Stimulated activated CD4-positive, alpha-beta T cell treated with anti-CD3 and anti-CD28 coated beads, Interleukin-1b, Interleukin-23, amount 100 ng/mL, for 4 hours (primary cell): ENCODE results near the gene ZBTB7C.

Source experiments
- DNase-seq, 2 donors: peaks; one replicate each; pipeline ENCODE4 v3.0.0-alpha.2; 2020; ENCODE audit warnings: low read depth in 2 of 2

ZBTB7C gene

GRCh38 chr18:48390641-48391040 lies 18.5 kb downstream of the ZBTB7C start:
- no peak for DNase-seq

GRCh38 chr18:48388478-48388877 lies 20.7 kb downstream of the ZBTB7C start:
- DNase-seq = no peak

- DNase-seq = no peak
These were observed 21.9 kb downstream of the ZBTB7C start for GRCh38 chr18:48387300-48387699.

GRCh38 chr18:48385596-48385995 lies 23.6 kb downstream of the ZBTB7C start:
- DNase-seq = no peak

- DNase-seq = no peak
These were observed 32.2 kb downstream of the ZBTB7C start for GRCh38 chr18:48376934-48377333.

GRCh38 chr18:48376406-48376805 lies 32.8 kb downstream of the ZBTB7C start:
- DNase-seq = no peak

GRCh38 chr18:48375150-48375800 lies 33.9 kb downstream of the ZBTB7C start:
- no peak for DNase-seq

GRCh38 chr18:48374423-48375149 lies 34.6 kb downstream of the ZBTB7C start:
- no peak for DNase-seq

- no peak for DNase-seq
These were observed 37.2 kb downstream of the ZBTB7C start for GRCh38 chr18:48371854-48372602.

GRCh38 chr18:48367557-48367956 lies 41.6 kb downstream of the ZBTB7C start:
- no peak for DNase-seq

- no peak for DNase-seq
These were observed 43.2 kb downstream of the ZBTB7C start for GRCh38 chr18:48365965-48366364.

GRCh38 chr18:48364146-48364545 lies 45.0 kb downstream of the ZBTB7C start:
- no peak for DNase-seq

GRCh38 chr18:48363175-48363574 lies 46.0 kb downstream of the ZBTB7C start:
- DNase-seq = no peak

GRCh38 chr18:48361801-48362200 lies 47.4 kb downstream of the ZBTB7C start:
- no peak for DNase-seq

GRCh38 chr18:48360376-48361021 lies 48.7 kb downstream of the ZBTB7C start:
- DNase-seq = no peak

GRCh38 chr18:48359626-48360025 lies 49.6 kb downstream of the ZBTB7C start:
- no peak for DNase-seq

- no peak for DNase-seq
These were observed 50.3 kb downstream of the ZBTB7C start for GRCh38 chr18:48358868-48359267.

GRCh38 chr18:48356909-48357631 lies 52.1 kb downstream of the ZBTB7C start:
- no peak for DNase-seq

- DNase-seq = no peak
These were observed 52.9 kb downstream of the ZBTB7C start for GRCh38 chr18:48356151-48356745.

- no peak for DNase-seq
These were observed 53.7 kb downstream of the ZBTB7C start for GRCh38 chr18:48355276-48356115.
